A673 (cell line): ENCODE results near the gene CCDC7.

Experiments
- EZH2 ChIP-seq: fragments of 200-600 bp; sonication (generic); IDR thresholded peaks from 2 replicates; pipeline ENCODE4 v1.6.1; 2017; ENCODE audit warnings: borderline replicate concordance, low read depth, mild to moderate bottlenecking, mixed read lengths, antibody characterized with exemption, low read length; ENCODE audit not compliant: poor library complexity, severe bottlenecking
- TF ChIP-seq, protein P1 (sequence below): fragments of 300-800, 200-600 bp; sonication (generic); conservative IDR thresholded peaks from 2 replicates; pipeline ENCODE4 v1.5.1; 2017; ENCODE audit warnings: low read depth, mild to moderate bottlenecking, antibody characterized with exemption, low read length, moderate library complexity, mixed read lengths

DNA sequence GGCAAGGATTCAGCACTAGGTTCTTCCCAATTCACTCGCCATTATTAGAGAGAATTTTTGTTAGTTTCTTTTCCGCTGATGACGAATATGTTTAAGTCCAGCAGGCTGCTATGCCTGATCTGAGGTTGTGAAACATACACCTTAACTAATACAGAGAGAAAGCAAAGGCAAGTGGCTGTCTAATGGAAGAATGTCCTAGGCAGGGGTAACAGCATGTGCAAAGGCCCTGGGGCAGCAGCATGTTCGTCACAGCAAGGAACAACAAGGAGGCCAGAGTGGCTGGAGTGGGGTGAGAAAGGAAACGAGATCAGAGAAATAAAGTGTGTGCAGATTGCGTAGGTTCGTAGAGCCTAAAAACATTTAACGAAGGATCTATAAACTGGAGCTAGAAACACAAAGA, 35.4 kb upstream of the CCDC7 start:
- TF ChIP-seq, protein P1, sequence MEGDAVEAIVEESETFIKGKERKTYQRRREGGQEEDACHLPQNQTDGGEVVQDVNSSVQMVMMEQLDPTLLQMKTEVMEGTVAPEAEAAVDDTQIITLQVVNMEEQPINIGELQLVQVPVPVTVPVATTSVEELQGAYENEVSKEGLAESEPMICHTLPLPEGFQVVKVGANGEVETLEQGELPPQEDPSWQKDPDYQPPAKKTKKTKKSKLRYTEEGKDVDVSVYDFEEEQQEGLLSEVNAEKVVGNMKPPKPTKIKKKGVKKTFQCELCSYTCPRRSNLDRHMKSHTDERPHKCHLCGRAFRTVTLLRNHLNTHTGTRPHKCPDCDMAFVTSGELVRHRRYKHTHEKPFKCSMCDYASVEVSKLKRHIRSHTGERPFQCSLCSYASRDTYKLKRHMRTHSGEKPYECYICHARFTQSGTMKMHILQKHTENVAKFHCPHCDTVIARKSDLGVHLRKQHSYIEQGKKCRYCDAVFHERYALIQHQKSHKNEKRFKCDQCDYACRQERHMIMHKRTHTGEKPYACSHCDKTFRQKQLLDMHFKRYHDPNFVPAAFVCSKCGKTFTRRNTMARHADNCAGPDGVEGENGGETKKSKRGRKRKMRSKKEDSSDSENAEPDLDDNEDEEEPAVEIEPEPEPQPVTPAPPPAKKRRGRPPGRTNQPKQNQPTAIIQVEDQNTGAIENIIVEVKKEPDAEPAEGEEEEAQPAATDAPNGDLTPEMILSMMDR, result no peak
- no peak for TF ChIP-seq EZH2
